A673 (cell line): ENCODE data around the gene DNAH8.

Experiments
- CTCF ChIP-seq: fragments of 300-800, 200-600 bp; sonication (generic); conservative IDR thresholded peaks from 2 replicates; pipeline ENCODE4 v1.5.1; 2017; ENCODE audit warnings: low read depth, mild to moderate bottlenecking, antibody characterized with exemption, low read length, moderate library complexity, mixed read lengths
- EZH2 ChIP-seq: fragments of 200-600 bp; sonication (generic); IDR thresholded peaks from 2 replicates; pipeline ENCODE4 v1.6.1; 2017; ENCODE audit warnings: borderline replicate concordance, low read depth, mild to moderate bottlenecking, mixed read lengths, antibody characterized with exemption, low read length; ENCODE audit not compliant: poor library complexity, severe bottlenecking

- TF ChIP-seq EZH2 (no peak), CTCF (no peak)
Measured at GRCh38 chr6:39026175-39026574, 311.1 kb downstream of the DNAH8 start.
